Stimulated activated CD8-positive, alpha-beta memory T cell treated with anti-CD3 and anti-CD28 coated beads, Interleukin-12 subunit alpha, Interleukin-12 subunit beta, amount 100 ng/mL, for 4 hours (primary cell): ENCODE results near the gene HAUS2.
"Not testable (repeated sequence)": the region's sequence is repeated elsewhere in the genome, so short reads cannot be mapped to it uniquely, and the experiment has no call there.

ENCODE experiments used
- DNase-seq: peaks from one replicate; pipeline ENCODE4 v3.0.0-alpha.2; 2020; ENCODE audit warnings: low read depth

The HAUS2 gene

DNA sequence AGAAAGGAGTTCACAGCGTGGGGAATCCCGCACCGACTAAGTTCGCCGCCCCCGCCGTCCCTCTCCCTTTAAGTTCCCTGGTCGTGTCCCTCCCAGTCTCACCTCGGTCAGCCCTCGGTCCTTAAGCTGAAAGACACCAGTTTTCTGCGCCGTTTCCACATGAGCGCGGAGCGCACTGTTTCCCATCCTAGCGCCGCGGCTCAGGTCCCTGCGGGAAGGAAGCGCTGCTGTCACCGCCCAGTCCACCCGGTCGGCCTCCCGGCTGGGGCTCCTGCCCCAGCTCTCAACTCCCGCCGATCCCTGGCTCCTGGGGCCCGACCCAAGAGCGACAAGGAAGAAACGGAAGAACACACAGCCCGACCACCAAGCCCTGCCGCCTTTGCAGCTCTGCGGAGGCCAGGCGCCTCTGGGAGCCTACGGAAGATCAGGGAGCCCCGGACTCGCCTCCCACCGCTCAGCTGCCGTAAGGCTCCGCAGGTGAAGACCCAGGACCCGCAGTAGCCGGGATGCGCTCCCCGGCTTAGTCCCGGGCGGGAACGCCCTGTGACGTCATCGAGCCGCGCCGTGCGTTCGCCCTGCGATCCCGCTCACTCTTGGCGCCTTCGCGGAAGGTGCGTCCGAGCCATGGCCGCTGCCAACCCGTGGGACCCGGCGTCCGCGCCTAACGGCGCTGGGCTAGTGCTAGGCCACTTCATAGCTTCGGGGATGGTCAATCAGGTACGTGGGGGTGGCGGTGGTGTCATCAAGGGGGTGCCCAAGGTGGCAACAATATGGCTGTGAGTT is at the start of gene HAUS2, which contains the start of gene LRRC57:
TSS of gene HAUS2 (plus strand) at position 590 of the 783 bp plus-strand sequence. CDS start at position 625, 35 bp downstream.
TSS of gene LRRC57 (minus strand) at position 545 of the 783 bp plus-strand sequence. CDS start at position 186, 359 bp downstream.
- DNase-seq: peak; percentile 79

DNA sequence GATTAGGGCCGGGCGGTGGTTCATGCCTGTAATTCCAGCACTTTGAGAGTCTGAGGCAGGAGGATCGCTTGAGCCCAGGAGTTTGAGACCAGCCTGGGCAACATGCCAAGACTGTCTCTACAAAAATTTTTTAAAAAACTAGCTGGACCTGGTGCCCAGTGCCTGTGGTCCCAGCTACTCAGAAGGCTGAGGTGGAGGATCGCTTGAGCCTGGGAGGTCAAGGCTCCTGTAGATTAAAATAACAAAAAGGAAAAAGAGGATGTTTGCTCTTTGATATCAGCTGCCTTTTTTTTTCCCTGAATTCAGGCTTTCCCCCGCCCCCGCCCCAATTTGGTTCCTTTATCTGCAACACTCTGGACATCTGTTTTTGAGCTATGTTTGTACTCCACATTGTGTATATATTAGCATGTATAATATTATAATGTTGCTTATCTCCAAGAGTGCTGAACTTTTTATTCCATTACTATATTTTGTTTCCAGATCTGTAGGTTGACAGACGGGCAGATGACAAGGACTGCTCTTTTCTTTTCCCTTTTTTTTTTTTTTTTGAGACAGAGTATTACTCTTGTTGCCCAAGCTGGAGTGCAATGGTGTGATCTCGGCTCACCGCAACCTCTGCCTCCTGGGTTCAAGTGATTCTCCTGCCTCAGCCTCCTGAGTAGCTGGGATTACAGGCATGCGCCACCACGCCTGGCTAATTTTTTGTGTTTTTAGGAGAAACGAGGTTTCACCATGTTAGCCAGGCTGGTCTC is 48.6 kb upstream of the HAUS2 start:
- no peak for DNase-seq

GRCh38 chr15:42502477-42502876 is 46.2 kb upstream of the HAUS2 start:
- DNase-seq: no peak

DNA sequence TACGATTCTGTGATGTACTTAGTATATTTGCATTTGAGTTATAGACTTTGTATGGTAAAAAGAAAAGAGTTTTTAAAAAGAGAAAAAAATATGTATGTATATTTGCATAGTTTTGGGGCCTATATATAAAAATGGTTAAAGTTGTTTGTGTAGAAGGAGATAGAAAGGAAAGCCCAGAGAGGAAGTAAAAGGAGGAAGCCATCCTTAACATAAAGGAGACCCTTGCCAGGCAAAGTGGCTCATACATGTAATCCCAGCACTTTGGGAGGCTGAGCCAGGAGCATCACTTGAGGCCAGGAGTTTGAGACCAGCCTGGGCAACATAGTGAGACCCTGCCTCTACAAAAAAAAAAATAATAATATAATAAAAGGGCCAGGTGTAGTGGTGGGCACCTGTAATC is 44.8 kb upstream of the HAUS2 start:
- no peak for DNase-seq

- DNase-seq: no peak
Observed at GRCh38 chr15:42504631-42505030, 44.0 kb upstream of the HAUS2 start.

DNA sequence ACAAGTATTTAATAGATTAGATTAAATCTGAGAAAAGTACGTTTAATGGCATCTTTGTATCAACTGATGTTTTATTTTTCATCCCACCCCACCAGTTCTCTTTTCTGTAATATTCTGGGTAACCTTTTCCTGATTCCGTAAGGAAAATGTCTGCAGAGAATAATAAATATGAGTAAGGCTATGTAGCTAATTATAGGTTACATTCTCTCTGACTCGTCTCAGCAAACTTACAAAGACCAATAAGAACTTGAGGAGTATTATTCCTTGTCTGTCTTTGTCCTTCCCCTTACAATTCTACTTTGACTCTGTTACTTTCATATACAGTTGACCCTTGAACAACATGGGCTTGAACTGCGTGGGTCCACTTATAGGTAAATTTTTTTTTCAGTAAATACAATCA is 41.1 kb upstream of the HAUS2 start:
- DNase-seq: no peak

DNA sequence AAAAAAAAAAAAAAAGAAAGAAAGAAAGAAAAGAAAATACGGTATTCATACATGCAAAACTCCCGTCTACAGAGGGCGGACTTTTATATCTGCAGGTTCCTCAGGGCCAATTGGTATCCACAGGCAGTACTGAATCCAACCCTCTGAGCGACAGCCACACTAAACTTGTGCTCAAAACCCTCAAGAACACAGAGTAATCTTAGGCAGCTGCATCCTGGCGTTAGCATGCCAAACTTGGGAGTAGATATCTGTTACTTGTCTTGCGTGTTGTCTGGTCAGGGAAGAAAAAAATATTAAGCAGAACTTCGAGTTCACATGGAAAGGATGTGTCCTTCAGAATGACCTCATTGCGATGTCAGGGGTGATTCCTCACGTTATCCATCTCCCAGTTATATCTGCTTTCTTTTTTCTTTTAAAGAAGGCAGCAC is 40.4 kb upstream of the HAUS2 start:
- no peak for DNase-seq

- no peak for DNase-seq
Observed at GRCh38 chr15:42510258-42511006, 38.2 kb upstream of the HAUS2 start.

DNA sequence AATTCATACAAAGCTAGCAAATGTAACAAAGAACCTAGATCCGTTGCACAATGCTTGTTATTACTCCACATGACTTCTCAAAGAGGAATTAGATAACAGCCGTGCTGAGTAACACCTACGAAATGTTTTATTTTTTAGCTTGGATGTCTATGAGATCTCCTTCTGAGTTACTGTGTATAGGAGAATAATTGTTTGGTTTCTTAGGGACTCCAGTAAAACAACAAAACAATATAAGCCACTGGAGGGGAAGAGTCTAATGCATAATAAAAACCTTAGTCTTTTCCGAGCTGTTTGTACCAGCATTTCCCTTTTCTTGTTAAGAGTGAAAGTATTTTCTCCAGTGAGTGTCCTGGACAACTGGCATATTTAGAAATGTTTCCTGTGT is 37.6 kb upstream of the HAUS2 start:
- no peak for DNase-seq

GRCh38 chr15:42523331-42523730 is 25.3 kb upstream of the HAUS2 start:
- no peak for DNase-seq

- no peak for DNase-seq
Observed at GRCh38 chr15:42528970-42529369, 19.7 kb upstream of the HAUS2 start.

- DNase-seq: no peak
Observed at GRCh38 chr15:42533246-42533645, 15.4 kb upstream of the HAUS2 start.

GRCh38 chr15:42544853-42545629 is 3.6 kb upstream of the HAUS2 start:
- no peak for DNase-seq

GRCh38 chr15:42547918-42548248 is 755 bp upstream of the HAUS2 start:
- no peak for DNase-seq

DNA sequence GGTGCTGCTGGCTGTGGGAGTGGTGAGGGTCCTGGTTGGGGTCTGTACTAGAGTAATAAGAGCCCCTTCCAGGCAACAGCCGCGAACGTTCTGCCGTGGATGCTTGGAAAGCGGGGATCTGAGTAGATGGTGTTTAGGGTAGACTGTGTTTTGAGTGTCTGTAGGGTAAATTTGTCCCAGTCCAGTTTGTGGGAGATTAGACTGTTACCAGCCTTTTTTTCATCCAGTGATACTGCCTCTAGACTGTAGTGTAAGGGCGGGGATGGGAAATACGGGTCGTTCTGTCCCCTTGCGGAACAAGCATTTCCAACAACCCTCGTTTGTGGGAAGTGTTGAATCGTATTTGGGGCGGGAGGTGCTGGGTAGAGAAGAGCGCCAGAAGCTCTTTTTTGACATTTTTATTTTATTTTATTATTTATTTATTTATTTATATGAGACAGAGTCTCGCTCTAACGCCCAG is 424 bp downstream of the HAUS2 start:
- no peak for DNase-seq

DNA sequence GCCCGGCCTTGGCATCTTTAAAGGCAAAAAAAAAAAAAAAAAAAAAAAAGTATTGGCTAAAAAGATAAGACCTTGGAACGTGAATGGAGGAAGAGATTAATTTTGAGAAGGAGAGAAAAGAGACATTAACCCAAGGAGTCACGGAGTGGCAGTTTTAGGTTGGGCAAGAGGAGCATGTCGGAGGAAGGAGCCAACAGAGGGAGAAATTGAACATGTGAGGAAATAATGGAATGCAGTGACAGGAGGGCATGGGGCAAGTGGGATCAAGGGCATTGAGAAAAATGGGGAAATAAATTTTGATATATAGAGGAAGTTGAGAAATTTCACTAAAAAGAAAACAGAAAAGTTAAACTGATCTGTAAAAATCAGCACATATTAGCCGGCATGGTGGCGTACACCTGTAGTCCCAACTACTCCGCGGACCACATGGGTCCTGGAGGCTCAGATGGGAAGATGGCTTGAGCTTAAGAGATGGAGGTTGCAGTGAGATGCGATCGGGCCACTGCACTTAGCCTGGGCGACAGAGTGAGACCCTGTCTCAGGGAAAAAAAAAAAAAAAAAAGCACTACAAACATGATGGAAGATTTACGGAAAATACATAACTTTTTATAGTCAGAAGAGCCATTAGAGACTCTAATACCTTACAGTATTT is 1.2 kb downstream of the HAUS2 start:
- no peak for DNase-seq

DNA sequence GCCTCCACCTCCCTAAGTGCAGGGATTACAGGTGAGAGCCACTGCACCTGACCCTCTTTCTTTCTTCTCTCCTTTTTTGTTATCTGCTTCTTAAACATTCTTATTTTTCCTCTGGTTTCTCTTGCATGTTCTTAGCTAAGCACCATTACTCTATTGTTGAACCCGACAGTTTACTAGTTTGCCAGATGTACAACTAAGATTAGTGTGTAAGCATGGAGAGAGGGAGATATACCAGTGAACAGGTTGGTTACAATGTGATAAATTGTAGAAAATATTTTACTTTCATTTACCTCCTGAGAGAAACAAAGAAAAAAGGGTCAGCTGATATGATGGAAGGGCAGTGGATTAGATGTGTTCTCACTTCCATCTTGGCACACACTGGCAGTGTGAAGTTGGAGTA is 4.9 kb downstream of the HAUS2 start:
- DNase-seq: no peak

- DNase-seq: not testable (repeated sequence)
Observed at GRCh38 chr15:42556550-42557207, 8.0 kb downstream of the HAUS2 start.

- DNase-seq: no peak
Observed at GRCh38 chr15:42558739-42559138, 10.1 kb downstream of the HAUS2 start.

- peak; percentile 92 for DNase-seq
Observed at GRCh38 chr15:42575188-42576039, 26.8 kb downstream of the HAUS2 start, which contains the start of gene STARD9. TSS of gene STARD9 (plus strand) at chr15:42575606. CDS start at chr15:42575716, 110 bp downstream.
